Right atrium auricular region (tissue), 2 donors: ENCODE results near the gene BTNL2. TPM values are rescaled to one million over a fixed set of nuclear protein-coding genes. Genes with fewer than 3 reads are reported as not detected.
"Not testable (repeated sequence)": the region's sequence is repeated elsewhere in the genome, so short reads cannot be mapped to it uniquely, and the experiment has no call there.

ENCODE experiments used
- DNase-seq: peaks from one replicate; pipeline ENCODE4 v3.0.0-alpha.2; 2019; ENCODE audit warnings: low spot score
- H3K27ac ChIP-seq, 2 donors: fragments of 200-600 bp; sonication (generic); 1 replicate in 1 of 2; 2 replicates in 1 of 2; pipeline ENCODE4 v1.5.1; 2016 to 2019
- H3K27me3 ChIP-seq, 2 donors: fragments of 200-600 bp; sonication (generic); one replicate each; pipeline versions ENCODE4 v1.5.1 to v1.6.0; 2017 to 2019
- H3K36me3 ChIP-seq: fragments of 200-600 bp; sonication (generic); one replicate; pipeline ENCODE4 v1.5.1; 2016
- H3K4me1 ChIP-seq, 2 donors: fragments of 200-600 bp; sonication (generic); one replicate each; pipeline versions ENCODE4 v1.5.1 to v1.6.0; 2017 to 2019
- H3K4me3 ChIP-seq, 2 donors: fragments of 200-600 bp; sonication (generic); 1 replicate in 1 of 2; 2 replicates in 1 of 2; pipeline ENCODE4 v1.5.1; 2017 to 2019; ENCODE audit warnings: mild to moderate bottlenecking in 1 of 2, moderate library complexity in 1 of 2
- H3K9me3 ChIP-seq, 2 donors: fragments of 200-600 bp; sonication (generic); one replicate each; pipeline ENCODE4 v1.5.1; 2019
- CTCF ChIP-seq, 2 donors: fragments of 200-600 bp; sonication (generic); IDR thresholded peaks; one replicate each; pipeline ENCODE4 v1.5.1; 2019; ENCODE audit warnings: antibody characterized with exemption in 2 of 2
- total RNA-seq, 2 donors: library from RNA; depleted of rRNA; stranded (reverse); fragments of >200 nt; gene quantifications; one replicate each; pipeline ENCODE4 v1.1.0, GENCODE V29; 2016

BTNL2 gene
- total RNA-seq, 2 donors from 2014 or later: not detected

DNA sequence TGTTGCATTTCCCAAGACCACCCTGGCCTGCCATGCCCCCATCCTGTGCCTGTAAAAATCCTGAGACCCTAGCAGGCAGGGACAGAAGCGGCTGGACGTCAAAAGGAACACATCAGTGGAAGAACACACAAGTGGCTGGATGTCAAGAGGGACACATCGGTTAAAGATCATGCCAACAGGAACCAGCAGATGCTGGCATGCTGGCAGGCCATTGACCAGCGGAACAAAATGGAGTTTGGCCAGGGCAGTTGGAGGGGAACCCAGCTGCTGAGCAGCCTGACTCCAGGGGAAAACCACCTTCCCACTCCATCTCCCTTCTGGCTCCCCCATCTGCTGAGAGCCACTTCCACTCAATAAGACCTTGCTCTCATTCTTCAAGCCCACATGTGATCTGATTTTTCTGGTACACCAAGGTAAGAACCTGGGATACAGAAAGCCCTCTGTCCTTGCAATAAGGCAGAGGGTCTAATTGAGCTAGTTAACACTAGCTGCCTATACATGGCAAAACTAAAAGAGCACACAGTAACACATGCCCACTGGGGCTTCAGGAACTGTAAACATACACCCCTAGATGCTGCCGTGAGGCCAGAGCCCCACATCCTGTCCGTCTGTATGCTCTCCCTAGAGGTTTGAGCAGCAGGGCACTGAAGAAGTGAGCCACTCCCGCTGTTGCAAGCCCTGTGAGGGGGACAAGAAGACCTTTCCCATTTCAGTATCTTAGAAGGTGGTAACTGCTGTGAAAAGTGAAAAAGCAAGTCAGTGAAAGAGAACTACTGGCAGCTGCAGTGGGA lies 31.0 kb downstream of the BTNL2 start:
- DNase-seq: no peak
- no peaks in the 10 kb centered on the region for H3K9me3 ChIP-seq
- H3K27me3 ChIP-seq: no peaks in the 10 kb centered on the region
- no peak overlapping the region for H3K4me3 ChIP-seq
- H3K27ac ChIP-seq: no peak overlapping the region
- no peaks in the 10 kb centered on the region for H3K36me3 ChIP-seq
- H3K4me1 ChIP-seq: no peaks in the 10 kb centered on the region
- TF ChIP-seq CTCF (IDR thresholded peaks at IDR 0.05): no peak

DNA sequence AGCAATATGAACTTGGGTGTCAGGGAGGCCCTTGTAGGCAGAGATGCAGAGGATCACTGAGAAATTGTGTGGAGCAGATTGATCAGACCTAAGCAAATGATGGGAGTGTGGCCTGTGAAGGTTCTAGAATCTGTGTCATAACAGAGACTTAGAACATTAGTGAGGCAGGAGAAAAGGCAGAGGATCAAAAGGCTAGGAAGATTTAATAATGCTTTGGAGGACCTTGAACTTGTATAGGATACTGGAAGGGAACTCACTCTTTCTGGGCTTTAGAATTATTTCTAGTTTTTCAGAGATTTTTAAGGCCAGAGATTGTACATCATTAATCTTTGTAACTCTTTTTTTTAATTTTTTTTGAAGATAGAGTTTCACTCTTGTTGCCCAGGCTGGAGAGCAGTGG lies 35.2 kb downstream of the BTNL2 start, which contains the start of gene TSBP1:
Gene TSBP1 (minus strand): TSS at position 101 of the 400 bp plus-strand sequence. CDS start 197 bp downstream, outside the sequence.
- Histone ChIP-seq H3K36me3 (no peaks in the 10 kb centered on the region), H3K4me1 (no peaks in the 10 kb centered on the region), H3K27ac (no peak within 1 kb of the TSS), H3K27me3 (no peaks in the 10 kb centered on the region), H3K9me3 (no peaks in the 10 kb centered on the region), H3K4me3 (no peak within 1 kb of the TSS)
- DNase-seq: no peak
- TF ChIP-seq CTCF (IDR thresholded peaks at IDR 0.05): no peak

DNA sequence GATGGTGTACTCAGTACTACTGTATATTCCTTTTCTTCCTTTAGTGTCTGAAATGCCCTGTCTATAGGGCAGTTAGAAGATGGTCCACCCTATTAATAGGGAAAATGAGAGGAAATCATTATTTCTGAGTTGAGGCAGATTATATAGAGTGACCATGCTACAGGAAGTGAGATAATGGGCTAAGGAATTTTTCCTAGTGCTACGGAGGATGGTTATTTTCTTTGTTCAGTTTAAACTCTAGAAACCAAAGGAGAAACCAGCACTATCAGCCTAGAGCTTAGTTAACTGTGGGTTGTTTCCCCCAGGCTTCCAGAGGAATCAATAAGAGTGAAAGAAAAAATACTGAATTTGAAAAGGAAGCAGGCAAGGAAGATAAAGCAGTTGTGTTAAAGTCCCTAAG lies 35.8 kb downstream of the BTNL2 start:
- H3K9me3 ChIP-seq: no peaks in the 10 kb centered on the region
- no peaks in the 10 kb centered on the region for H3K4me1 ChIP-seq
- no peak for TF ChIP-seq CTCF (IDR thresholded peaks at IDR 0.05)
- H3K27me3 ChIP-seq: no peaks in the 10 kb centered on the region
- no peaks in the 10 kb centered on the region for H3K36me3 ChIP-seq
- H3K4me3 ChIP-seq: no peak overlapping the region
- DNase-seq: no peak
- no peak overlapping the region for H3K27ac ChIP-seq

DNA sequence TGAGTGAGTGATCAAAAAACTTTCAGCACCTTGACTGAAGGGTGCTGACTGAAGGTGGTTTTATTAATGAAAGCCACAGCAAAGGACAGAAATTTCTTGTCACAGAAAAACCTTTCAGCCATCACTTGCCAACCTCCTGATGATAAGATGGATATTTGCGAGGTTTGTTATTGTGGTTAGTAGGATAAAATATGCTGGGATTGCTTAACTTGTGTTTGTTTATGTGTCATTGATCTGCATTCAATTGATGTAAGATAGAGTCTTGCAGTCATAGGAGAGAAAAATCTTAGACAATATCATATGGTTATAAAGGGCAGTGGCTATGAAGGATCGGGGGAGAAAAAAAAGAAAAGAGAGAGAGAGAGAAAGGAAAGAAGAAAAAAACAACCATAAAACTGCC lies 36.5 kb downstream of the BTNL2 start:
- TF ChIP-seq CTCF (IDR thresholded peaks at IDR 0.05): no peak
- no peak overlapping the region for H3K4me3 ChIP-seq
- no peaks in the 10 kb centered on the region for H3K36me3 ChIP-seq
- H3K4me1 ChIP-seq: no peaks in the 10 kb centered on the region
- no peaks in the 10 kb centered on the region for H3K27me3 ChIP-seq
- H3K9me3 ChIP-seq: no peaks in the 10 kb centered on the region
- DNase-seq: no peak
- no peak overlapping the region for H3K27ac ChIP-seq

- Histone ChIP-seq H3K9me3 (no peaks in the 10 kb centered on the region), H3K27ac (no peak overlapping the region), H3K27me3 (no peaks in the 10 kb centered on the region), H3K36me3 (no peaks in the 10 kb centered on the region), H3K4me1 (no peaks in the 10 kb centered on the region), H3K4me3 (no peak overlapping the region)
- TF ChIP-seq CTCF (IDR thresholded peaks at IDR 0.05): no peak
- DNase-seq: no peak
Observed at GRCh38 chr6:32369660-32370059, 37.3 kb downstream of the BTNL2 start.

DNA sequence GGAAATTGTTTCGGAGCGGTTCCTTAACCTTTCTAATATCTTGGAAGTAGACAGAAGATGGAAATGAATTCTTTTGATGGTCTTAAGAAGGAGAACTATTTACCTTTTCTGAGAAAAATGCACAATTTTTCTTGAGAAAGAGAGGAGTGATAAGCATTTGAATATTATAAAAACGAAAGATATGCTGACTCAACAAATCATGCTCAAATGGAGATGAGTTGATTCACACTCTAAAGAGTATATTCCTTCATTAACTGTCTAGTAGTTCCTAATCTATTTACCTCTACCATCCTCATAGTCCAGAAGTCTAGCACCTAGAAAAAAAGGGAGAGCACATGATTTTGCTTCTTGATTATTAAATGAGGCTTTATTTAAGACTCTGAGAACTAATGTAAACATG lies 39.3 kb downstream of the BTNL2 start:
- no peak overlapping the region for H3K27ac ChIP-seq
- no peaks in the 10 kb centered on the region for H3K9me3 ChIP-seq
- no peaks in the 10 kb centered on the region for H3K27me3 ChIP-seq
- no peak for TF ChIP-seq CTCF (IDR thresholded peaks at IDR 0.05)
- no peaks in the 10 kb centered on the region for H3K4me1 ChIP-seq
- H3K4me3 ChIP-seq: no peak overlapping the region
- no peaks in the 10 kb centered on the region for H3K36me3 ChIP-seq
- no peak for DNase-seq

DNA sequence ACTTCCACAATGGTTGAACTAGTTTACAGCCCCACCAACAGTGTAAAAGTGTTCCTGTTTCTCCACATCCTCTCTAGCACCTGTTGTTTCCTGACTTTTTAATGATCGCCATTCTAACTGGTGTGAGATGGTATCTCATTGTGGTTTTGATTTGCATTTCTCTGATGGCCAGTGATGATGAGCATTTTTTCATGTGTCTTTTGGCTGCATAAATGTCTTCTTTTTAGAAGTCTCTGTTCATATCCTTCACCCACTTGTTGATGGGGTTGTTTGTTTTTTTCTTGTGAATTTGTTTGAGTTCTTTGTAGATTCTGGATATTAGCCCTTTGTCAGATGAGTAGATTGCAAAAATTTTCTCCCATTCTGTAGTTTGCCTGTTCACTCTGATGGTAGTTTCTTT lies 47.8 kb downstream of the BTNL2 start:
- not testable (repeated sequence) for DNase-seq, H3K4me1 ChIP-seq, H3K36me3 ChIP-seq, H3K9me3 ChIP-seq, H3K27ac ChIP-seq, H3K4me3 ChIP-seq, H3K27me3 ChIP-seq

GRCh38 chr6:32358548-32358947 lies 48.4 kb downstream of the BTNL2 start:
- H3K27me3 ChIP-seq, H3K27ac ChIP-seq, H3K36me3 ChIP-seq, H3K4me3 ChIP-seq, H3K4me1 ChIP-seq, DNase-seq, H3K9me3 ChIP-seq: not testable (repeated sequence)
